ENCODE data around the gene CADM2. TPM values are rescaled to one million over a fixed set of nuclear protein-coding genes. Genes with fewer than 3 reads are reported as not detected.

The CADM2 gene
- total RNA-seq, 1 experiment from 2014 or later = 10.9 TPM

DNA sequence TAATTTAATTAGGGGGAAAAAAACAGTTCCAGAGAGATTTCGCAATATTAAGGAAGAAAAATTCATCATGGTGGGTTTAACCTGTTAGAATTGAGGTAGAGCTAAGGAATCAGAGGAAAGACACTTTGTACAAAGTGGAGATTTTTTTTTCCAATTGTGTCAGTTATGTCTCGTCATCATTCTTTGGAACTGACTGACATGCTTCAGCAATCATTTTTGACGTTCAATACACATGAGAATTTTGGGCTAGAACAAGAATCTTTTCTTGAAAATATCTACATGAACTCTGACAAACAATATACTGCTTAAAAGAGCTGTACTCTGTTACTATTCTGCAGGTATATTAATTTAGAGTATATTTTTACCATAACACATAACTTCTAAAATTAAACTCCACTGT, 878.6 kb downstream of the CADM2 start:
- Histone ChIP-seq H2BK12ac (ENCODE audit: insufficient read length, low read depth, low read length) (no peak overlapping the region), H4K20me1 (ENCODE audit: control insufficient read depth, insufficient read depth, insufficient read length) (no peaks in the 10 kb centered on the region), H3K18ac (ENCODE audit: insufficient read length, low read depth, low read length) (no peak overlapping the region), H2BK15ac (ENCODE audit: low read depth, low read length) (no peak overlapping the region), H3K9me3 (ENCODE audit: control insufficient read depth, low read depth, low read length) (no peaks in the 10 kb centered on the region), H3K4me1 (ENCODE audit: insufficient read depth, low read length) (no peaks in the 10 kb centered on the region), H4K8ac (replicated peaks; ENCODE audit: insufficient read length, low read depth, low read length) (no peak overlapping the region), H2BK20ac (ENCODE audit: low read depth, low read length, poor library complexity, severe bottlenecking) (no peak overlapping the region), H2AFZ (ENCODE audit: low read length) (no peak overlapping the region), H2BK120ac (ENCODE audit: low read depth, low read length, poor library complexity, severe bottlenecking) (no peak overlapping the region), H4K5ac (ENCODE audit: insufficient read length, low read depth, low read length) (no peak overlapping the region), H2BK5ac (ENCODE audit: insufficient read length, low read length) (no peak overlapping the region), H4K91ac (ENCODE audit: insufficient read length, low read depth, low read length) (no peak overlapping the region), H3K56ac (ENCODE audit: insufficient read length, low read depth, low read length) (no peak overlapping the region), H3K23me2 (ENCODE audit: insufficient read length, low read depth, low read length, poor library complexity, severe bottlenecking) (no peaks in the 10 kb centered on the region), H3T11ph (ENCODE audit: low read length) (no peak overlapping the region), H3K4ac (ENCODE audit: low read depth, low read length) (no peak overlapping the region), H3K27ac (ENCODE audit: insufficient read length, low read depth, low read length) (no peak overlapping the region), H3K14ac (ENCODE audit: insufficient read depth, low read length) (no peak overlapping the region), H3K9ac (ENCODE audit: extremely low read depth, insufficient read length, low read length) (no peak overlapping the region), H2AK5ac (ENCODE audit: insufficient read length, low read length) (no peak overlapping the region), H3K79me1 (ENCODE audit: insufficient read depth, low read depth, low read length, poor library complexity, severe bottlenecking) (no peaks in the 10 kb centered on the region), H3K79me2 (ENCODE audit: insufficient read depth, low read length) (no peaks in the 10 kb centered on the region), H3K27me3 (ENCODE audit: insufficient read depth, low read length) (no peaks in the 10 kb centered on the region), H3K23ac (ENCODE audit: insufficient read length, low read depth, low read length) (no peak overlapping the region), H3K4me2 (ENCODE audit: insufficient read depth, insufficient read length, low read length) (no peak overlapping the region)
- H3K27ac Mint-ChIP-seq = no peak overlapping the region
- no peaks in the 10 kb centered on the region for H3K27me3 Mint-ChIP-seq (ENCODE audit: low read depth)
- no peak for DNase-seq
- no peaks in the 10 kb centered on the region for H3K36me3 Mint-ChIP-seq (ENCODE audit: insufficient read depth in 1 of 3, low read depth in 3 of 3)
- no peak overlapping the region for H3K4me3 Mint-ChIP-seq
- TF ChIP-seq, protein P1, sequence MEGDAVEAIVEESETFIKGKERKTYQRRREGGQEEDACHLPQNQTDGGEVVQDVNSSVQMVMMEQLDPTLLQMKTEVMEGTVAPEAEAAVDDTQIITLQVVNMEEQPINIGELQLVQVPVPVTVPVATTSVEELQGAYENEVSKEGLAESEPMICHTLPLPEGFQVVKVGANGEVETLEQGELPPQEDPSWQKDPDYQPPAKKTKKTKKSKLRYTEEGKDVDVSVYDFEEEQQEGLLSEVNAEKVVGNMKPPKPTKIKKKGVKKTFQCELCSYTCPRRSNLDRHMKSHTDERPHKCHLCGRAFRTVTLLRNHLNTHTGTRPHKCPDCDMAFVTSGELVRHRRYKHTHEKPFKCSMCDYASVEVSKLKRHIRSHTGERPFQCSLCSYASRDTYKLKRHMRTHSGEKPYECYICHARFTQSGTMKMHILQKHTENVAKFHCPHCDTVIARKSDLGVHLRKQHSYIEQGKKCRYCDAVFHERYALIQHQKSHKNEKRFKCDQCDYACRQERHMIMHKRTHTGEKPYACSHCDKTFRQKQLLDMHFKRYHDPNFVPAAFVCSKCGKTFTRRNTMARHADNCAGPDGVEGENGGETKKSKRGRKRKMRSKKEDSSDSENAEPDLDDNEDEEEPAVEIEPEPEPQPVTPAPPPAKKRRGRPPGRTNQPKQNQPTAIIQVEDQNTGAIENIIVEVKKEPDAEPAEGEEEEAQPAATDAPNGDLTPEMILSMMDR (conservative IDR thresholded peaks at IDR 0.05) = no peak
- peaks cover 8% of the 10 kb centered on the region in 2 experiments for H3K4me1 Mint-ChIP-seq
- H3K9me3 Mint-ChIP-seq = no peaks in the 10 kb centered on the region
- no CpG with 5 or more reads among the region's 3 CpGs for WGBS (ENCODE audit: extremely low coverage, insufficient read length, low lambda C conversion rate)

All from H9 (cell line).